ENCODE measurements around the gene TPRA1.

DNA sequence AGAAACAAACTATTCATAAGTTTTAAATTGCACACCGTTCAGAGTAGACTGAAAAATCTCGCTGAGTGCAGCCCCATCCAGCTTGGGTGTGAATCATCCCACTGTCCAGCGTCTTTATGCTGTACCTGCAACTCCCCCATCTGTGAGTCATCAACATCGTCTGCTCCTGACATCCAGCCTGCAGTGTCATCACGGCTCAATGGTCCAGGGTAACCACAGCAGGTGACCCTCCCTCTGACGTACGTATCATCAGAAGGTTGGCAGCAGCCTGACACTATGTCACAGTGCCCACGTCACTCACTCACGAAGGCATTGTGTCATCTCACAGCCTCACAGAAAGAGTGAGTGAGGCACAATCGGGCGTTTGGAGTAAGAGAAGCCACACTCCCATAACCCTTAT lies 65.2 kb downstream of the TPRA1 start:
- TF ChIP-seq FOXJ3 (CRISPR knock-in tag; IDR thresholded peaks at IDR 0.05; ENCODE audit: borderline replicate concordance) (no peak), CREM (CRISPR knock-in tag; IDR thresholded peaks at IDR 0.05) (no peak), CREB1 (CRISPR knock-in tag; IDR thresholded peaks at IDR 0.05) (no peak), MAX (CRISPR knock-in tag; IDR thresholded peaks at IDR 0.05) (no peak), FOXP1 (CRISPR knock-in tag; IDR thresholded peaks at IDR 0.05; ENCODE audit: borderline replicate concordance) (no peak), SMAD3 (CRISPR knock-in tag; IDR thresholded peaks at IDR 0.05; ENCODE audit: borderline replicate concordance) (no peak), NFE2L1 (CRISPR knock-in tag; IDR thresholded peaks at IDR 0.05) (no peak), SP1 (CRISPR knock-in tag; conservative IDR thresholded peaks at IDR 0.05) (no peak)
- TF ChIP-seq, protein P1, sequence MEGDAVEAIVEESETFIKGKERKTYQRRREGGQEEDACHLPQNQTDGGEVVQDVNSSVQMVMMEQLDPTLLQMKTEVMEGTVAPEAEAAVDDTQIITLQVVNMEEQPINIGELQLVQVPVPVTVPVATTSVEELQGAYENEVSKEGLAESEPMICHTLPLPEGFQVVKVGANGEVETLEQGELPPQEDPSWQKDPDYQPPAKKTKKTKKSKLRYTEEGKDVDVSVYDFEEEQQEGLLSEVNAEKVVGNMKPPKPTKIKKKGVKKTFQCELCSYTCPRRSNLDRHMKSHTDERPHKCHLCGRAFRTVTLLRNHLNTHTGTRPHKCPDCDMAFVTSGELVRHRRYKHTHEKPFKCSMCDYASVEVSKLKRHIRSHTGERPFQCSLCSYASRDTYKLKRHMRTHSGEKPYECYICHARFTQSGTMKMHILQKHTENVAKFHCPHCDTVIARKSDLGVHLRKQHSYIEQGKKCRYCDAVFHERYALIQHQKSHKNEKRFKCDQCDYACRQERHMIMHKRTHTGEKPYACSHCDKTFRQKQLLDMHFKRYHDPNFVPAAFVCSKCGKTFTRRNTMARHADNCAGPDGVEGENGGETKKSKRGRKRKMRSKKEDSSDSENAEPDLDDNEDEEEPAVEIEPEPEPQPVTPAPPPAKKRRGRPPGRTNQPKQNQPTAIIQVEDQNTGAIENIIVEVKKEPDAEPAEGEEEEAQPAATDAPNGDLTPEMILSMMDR (IDR thresholded peaks at IDR 0.05): no peak
- TF ChIP-seq, protein P2, sequence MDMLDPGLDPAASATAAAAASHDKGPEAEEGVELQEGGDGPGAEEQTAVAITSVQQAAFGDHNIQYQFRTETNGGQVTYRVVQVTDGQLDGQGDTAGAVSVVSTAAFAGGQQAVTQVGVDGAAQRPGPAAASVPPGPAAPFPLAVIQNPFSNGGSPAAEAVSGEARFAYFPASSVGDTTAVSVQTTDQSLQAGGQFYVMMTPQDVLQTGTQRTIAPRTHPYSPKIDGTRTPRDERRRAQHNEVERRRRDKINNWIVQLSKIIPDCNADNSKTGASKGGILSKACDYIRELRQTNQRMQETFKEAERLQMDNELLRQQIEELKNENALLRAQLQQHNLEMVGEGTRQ (CRISPR knock-in tag; IDR thresholded peaks at IDR 0.05): no peak
- TF ChIP-seq, protein P3, sequence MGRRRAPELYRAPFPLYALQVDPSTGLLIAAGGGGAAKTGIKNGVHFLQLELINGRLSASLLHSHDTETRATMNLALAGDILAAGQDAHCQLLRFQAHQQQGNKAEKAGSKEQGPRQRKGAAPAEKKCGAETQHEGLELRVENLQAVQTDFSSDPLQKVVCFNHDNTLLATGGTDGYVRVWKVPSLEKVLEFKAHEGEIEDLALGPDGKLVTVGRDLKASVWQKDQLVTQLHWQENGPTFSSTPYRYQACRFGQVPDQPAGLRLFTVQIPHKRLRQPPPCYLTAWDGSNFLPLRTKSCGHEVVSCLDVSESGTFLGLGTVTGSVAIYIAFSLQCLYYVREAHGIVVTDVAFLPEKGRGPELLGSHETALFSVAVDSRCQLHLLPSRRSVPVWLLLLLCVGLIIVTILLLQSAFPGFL (CRISPR knock-in tag; IDR thresholded peaks at IDR 0.05; ENCODE audit: borderline replicate concordance): no peak
